ENCODE measurements around the gene OCLN. TPM values are rescaled to one million over a fixed set of nuclear protein-coding genes. Genes with fewer than 3 reads are reported as not detected.
"Not testable (repeated sequence)": the region's sequence is repeated elsewhere in the genome, so short reads cannot be mapped to it uniquely, and the experiment has no call there.

OCLN gene
- total RNA-seq, 2 donors from 2014 or later, result 117 to 124 TPM

GRCh38 chr5:69467442-69468225 is 25.0 kb upstream of the OCLN start:
- no peaks in the 10 kb centered on the region for H3K36me3 ChIP-seq (ENCODE audit: control insufficient read depth, insufficient read depth, low read length)
- no peaks in the 10 kb centered on the region for H3K9me3 ChIP-seq (ENCODE audit: control insufficient read depth, low read length)
- no peak overlapping the region for H3K27ac ChIP-seq (ENCODE audit: low read depth, low read length)
- H3K27me3 ChIP-seq (ENCODE audit: control insufficient read depth, insufficient read depth, low read length, poor library complexity, severe bottlenecking), result no peaks in the 10 kb centered on the region
- peaks cover 14% of the 10 kb centered on the region for H3K9me3 Mint-ChIP-seq
- no peak overlapping the region for H3K4me3 ChIP-seq (ENCODE audit: low read length)
- H3K4me1 Mint-ChIP-seq, result peaks cover 3% of the 10 kb centered on the region
- WGBS, 2 experiments (ENCODE audit: insufficient coverage in 1 of 2, insufficient read length in 1 of 2), result 82% methylated on average over 7 of the region's 8 CpGs; no CpG with 5 or more reads in 1 of the 2 experiments
- no peak overlapping the region for H3K9ac ChIP-seq (ENCODE audit: extremely low read depth, low read length, poor library complexity, severe bottlenecking)
- no peak overlapping the region for H3K4me3 Mint-ChIP-seq
- no peaks in the 10 kb centered on the region for H3K4me1 ChIP-seq (ENCODE audit: control insufficient read depth, insufficient read depth, low read length)
- H3K27me3 Mint-ChIP-seq (ENCODE audit: insufficient read depth), result no peaks in the 10 kb centered on the region
- TF ChIP-seq, protein P1, sequence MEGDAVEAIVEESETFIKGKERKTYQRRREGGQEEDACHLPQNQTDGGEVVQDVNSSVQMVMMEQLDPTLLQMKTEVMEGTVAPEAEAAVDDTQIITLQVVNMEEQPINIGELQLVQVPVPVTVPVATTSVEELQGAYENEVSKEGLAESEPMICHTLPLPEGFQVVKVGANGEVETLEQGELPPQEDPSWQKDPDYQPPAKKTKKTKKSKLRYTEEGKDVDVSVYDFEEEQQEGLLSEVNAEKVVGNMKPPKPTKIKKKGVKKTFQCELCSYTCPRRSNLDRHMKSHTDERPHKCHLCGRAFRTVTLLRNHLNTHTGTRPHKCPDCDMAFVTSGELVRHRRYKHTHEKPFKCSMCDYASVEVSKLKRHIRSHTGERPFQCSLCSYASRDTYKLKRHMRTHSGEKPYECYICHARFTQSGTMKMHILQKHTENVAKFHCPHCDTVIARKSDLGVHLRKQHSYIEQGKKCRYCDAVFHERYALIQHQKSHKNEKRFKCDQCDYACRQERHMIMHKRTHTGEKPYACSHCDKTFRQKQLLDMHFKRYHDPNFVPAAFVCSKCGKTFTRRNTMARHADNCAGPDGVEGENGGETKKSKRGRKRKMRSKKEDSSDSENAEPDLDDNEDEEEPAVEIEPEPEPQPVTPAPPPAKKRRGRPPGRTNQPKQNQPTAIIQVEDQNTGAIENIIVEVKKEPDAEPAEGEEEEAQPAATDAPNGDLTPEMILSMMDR (conservative IDR thresholded peaks at IDR 0.05), result no peak
- H3K36me3 Mint-ChIP-seq (ENCODE audit: low read depth), result no peaks in the 10 kb centered on the region
- DNase-seq, result no peak
- no peak overlapping the region for H3K27ac Mint-ChIP-seq

DNA sequence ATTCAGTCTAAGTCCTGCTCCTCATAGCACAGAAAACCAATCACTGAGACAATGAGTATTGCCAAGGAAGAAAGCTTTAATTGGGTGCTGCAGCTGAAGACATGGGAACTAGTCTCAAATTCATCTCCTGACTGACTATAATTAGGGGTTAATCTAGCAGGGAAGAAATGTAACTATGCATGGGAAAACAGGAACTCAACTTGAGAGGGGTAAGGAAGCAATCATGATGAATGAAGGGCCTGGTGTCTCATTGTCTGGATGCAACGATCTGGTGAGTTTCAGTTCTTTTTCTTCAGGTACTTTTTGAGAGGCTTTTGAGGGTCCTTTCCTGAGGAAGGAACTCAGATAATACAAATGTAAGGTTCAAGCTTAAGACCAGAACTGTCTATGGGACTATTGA is 24.0 kb upstream of the OCLN start:
- no peaks in the 10 kb centered on the region for H3K9me3 ChIP-seq (ENCODE audit: control insufficient read depth, low read length)
- no peak overlapping the region for H3K27ac Mint-ChIP-seq
- TF ChIP-seq, protein P1 (conservative IDR thresholded peaks at IDR 0.05), result no peak
- peaks cover 3% of the 10 kb centered on the region for H3K4me1 Mint-ChIP-seq
- DNase-seq, result no peak
- H3K27ac ChIP-seq (ENCODE audit: low read depth, low read length), result no peak overlapping the region
- no peaks in the 10 kb centered on the region for H3K4me1 ChIP-seq (ENCODE audit: control insufficient read depth, insufficient read depth, low read length)
- WGBS, 2 experiments (ENCODE audit: insufficient coverage in 1 of 2, insufficient read length in 1 of 2), result 83 to 87% methylated on average over 1 of the region's 1 CpG
- no peak overlapping the region for H3K9ac ChIP-seq (ENCODE audit: extremely low read depth, low read length, poor library complexity, severe bottlenecking)
- H3K36me3 ChIP-seq (ENCODE audit: control insufficient read depth, insufficient read depth, low read length), result no peaks in the 10 kb centered on the region
- no peaks in the 10 kb centered on the region for H3K36me3 Mint-ChIP-seq (ENCODE audit: low read depth)
- H3K27me3 ChIP-seq (ENCODE audit: control insufficient read depth, insufficient read depth, low read length, poor library complexity, severe bottlenecking), result no peaks in the 10 kb centered on the region
- no peak overlapping the region for H3K4me3 ChIP-seq (ENCODE audit: low read length)
- peaks cover 14% of the 10 kb centered on the region for H3K9me3 Mint-ChIP-seq
- no peaks in the 10 kb centered on the region for H3K27me3 Mint-ChIP-seq (ENCODE audit: insufficient read depth)
- no peak overlapping the region for H3K4me3 Mint-ChIP-seq

DNA sequence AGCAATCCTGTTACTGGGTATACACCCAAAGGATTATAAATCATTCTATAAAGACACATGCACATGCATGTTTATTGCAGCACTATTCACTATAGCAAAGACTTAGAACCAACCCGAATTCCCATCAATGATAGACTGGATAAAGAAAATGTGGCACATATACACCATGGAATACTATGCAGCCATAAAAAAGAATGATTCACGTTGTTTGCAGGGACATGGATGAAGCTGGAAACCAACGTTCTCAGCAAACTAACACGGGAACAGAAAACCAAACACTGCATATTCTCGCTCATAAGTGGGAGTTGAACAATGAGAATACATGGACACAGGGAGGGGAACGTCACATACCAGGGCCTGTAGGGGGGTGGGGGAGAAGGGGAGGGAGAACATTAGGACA is 21.1 kb upstream of the OCLN start:
- H3K9me3 Mint-ChIP-seq; H3K4me3 ChIP-seq (ENCODE audit: low read length); H3K27ac ChIP-seq (ENCODE audit: low read depth, low read length); DNase-seq; H3K9ac ChIP-seq (ENCODE audit: extremely low read depth, low read length, poor library complexity, severe bottlenecking); H3K27me3 ChIP-seq (ENCODE audit: control insufficient read depth, insufficient read depth, low read length, poor library complexity, severe bottlenecking); H3K9me3 ChIP-seq (ENCODE audit: control insufficient read depth, low read length); H3K27ac Mint-ChIP-seq; H3K4me1 ChIP-seq (ENCODE audit: control insufficient read depth, insufficient read depth, low read length); H3K4me3 Mint-ChIP-seq; H3K4me1 Mint-ChIP-seq; H3K36me3 ChIP-seq (ENCODE audit: control insufficient read depth, insufficient read depth, low read length); H3K36me3 Mint-ChIP-seq (ENCODE audit: low read depth); H3K27me3 Mint-ChIP-seq (ENCODE audit: insufficient read depth): not testable (repeated sequence)
- WGBS, 2 experiments (ENCODE audit: insufficient coverage in 1 of 2, insufficient read length in 1 of 2), result 89 to 94% methylated on average over 6 of the region's 6 CpGs

- H3K27ac Mint-ChIP-seq; H3K27me3 ChIP-seq (ENCODE audit: control insufficient read depth, insufficient read depth, low read length, poor library complexity, severe bottlenecking); H3K9ac ChIP-seq (ENCODE audit: extremely low read depth, low read length, poor library complexity, severe bottlenecking); H3K27me3 Mint-ChIP-seq (ENCODE audit: insufficient read depth); DNase-seq; H3K9me3 ChIP-seq (ENCODE audit: control insufficient read depth, low read length); H3K27ac ChIP-seq (ENCODE audit: low read depth, low read length); H3K4me3 Mint-ChIP-seq; H3K4me1 Mint-ChIP-seq; H3K36me3 Mint-ChIP-seq (ENCODE audit: low read depth); H3K4me1 ChIP-seq (ENCODE audit: control insufficient read depth, insufficient read depth, low read length); H3K9me3 Mint-ChIP-seq; H3K4me3 ChIP-seq (ENCODE audit: low read length); H3K36me3 ChIP-seq (ENCODE audit: control insufficient read depth, insufficient read depth, low read length): not testable (repeated sequence)
- WGBS, 2 experiments (ENCODE audit: insufficient coverage in 1 of 2, insufficient read length in 1 of 2), result 87 to 97% methylated on average over 12 to 16 of the region's 16 CpGs
These were observed 20.0 kb upstream of the OCLN start for GRCh38 chr5:69472535-69473143.
